Left renal pelvis (tissue), 4 donors: ENCODE data around the gene THADA. TPM values are rescaled to one million over a fixed set of nuclear protein-coding genes. Genes with fewer than 3 reads are reported as not detected.

ENCODE experiments used
- DNase-seq, 4 donors: peaks; one replicate each; pipeline ENCODE4 v3.0.0-alpha.2; 2013; ENCODE audit warnings: low read depth in 4 of 4, low spot score in 3 of 4
- polyA plus RNA-seq, 4 donors: library from polyadenylated mRNA; unstranded; fragments of 120-200 nt; gene quantifications; one replicate each; pipeline ENCODE4 v1.2.1, GENCODE V29; 2013; ENCODE audit not compliant: insufficient read length in 4 of 4

THADA gene
- polyA plus RNA-seq, 4 donors, result 19.9 to 38.6 (median 33.6) TPM

- no peak for DNase-seq
Measured at GRCh38 chr2:43180897-43181296, 414.9 kb downstream of the THADA start.

Other genes starting within 250 kb of the THADA start
- gene PLEKHH2, start 41.2 kb upstream of the THADA start, polyA plus RNA-seq, result 10 to 100 TPM; 24.7 to 40.4 (median 32.3) TPM
- gene C1GALT1C1L, start 80.4 kb upstream of the THADA start, polyA plus RNA-seq, result 1 to 10 TPM; 2.0 to 4.9 (median 3.4) TPM
- 100 to 1,000 TPM in 1 of 4 donors, 10 to 100 TPM in 3; 36.8 to 101 (median 80.6) TPM for gene DYNC2LI1, start 178.0 kb upstream of the THADA start, polyA plus RNA-seq
- gene ABCG5, start 242.8 kb upstream of the THADA start, polyA plus RNA-seq, result under 1 TPM; 0.11 to 0.76 (median 0.63) TPM
- gene ABCG8, start 242.9 kb upstream of the THADA start, polyA plus RNA-seq, result 1 to 10 TPM in 1 of 4 donors, under 1 TPM in 3; 0.25 to 1.2 (median 0.81) TPM